Cardiac muscle cell (in vitro differentiated cells and primary cell): ENCODE results near the gene CHRD. TPM values are rescaled to one million over a fixed set of nuclear protein-coding genes. Genes with fewer than 3 reads are reported as not detected.
A peak's percentile ranks its signal among the peaks of the same experiment; 100 is the strongest.

ENCODE experiments used
- DNase-seq, 2 donors: peaks; one replicate each; pipeline versions ENCODE4 v3.0.0 to v3.0.0-alpha.2; 2010 to 2017; ENCODE audit warnings: low read depth in 1 of 2, low spot score in 1 of 2
- H3K27ac ChIP-seq: fragments of 200-600 bp; sonication (generic); 2 replicates; pipeline ENCODE4 v1.5.1; 2016
- H3K27me3 ChIP-seq: fragments of 200-600 bp; sonication (generic); 2 replicates; pipeline ENCODE4 v1.6.0; 2016; ENCODE audit warnings: control low read depth
- H3K36me3 ChIP-seq: fragments of 200-600 bp; sonication (generic); 2 replicates; pipeline ENCODE4 v1.5.1; 2016; ENCODE audit warnings: control low read depth
- H3K4me1 ChIP-seq: fragments of 200-600 bp; sonication (generic); 2 replicates; pipeline ENCODE4 v1.8.1; 2017; ENCODE audit warnings: low read depth, mild to moderate bottlenecking, mixed run types
- H3K4me3 ChIP-seq: fragments of 200-600 bp; sonication (generic); 2 replicates; pipeline ENCODE4 v1.5.1; 2016; ENCODE audit warnings: mild to moderate bottlenecking
- H3K9me3 ChIP-seq: fragments of 200-600 bp; sonication (generic); 2 replicates; pipeline ENCODE4 v1.5.1; 2017; ENCODE audit warnings: low read depth, mild to moderate bottlenecking, control low read depth
- CTCF ChIP-seq: IDR thresholded peaks from 2 replicates; pipeline ENCODE4 v1.5.1; 2012; ENCODE audit warnings: low read depth, mild to moderate bottlenecking, low read length
- polyA plus RNA-seq: library from polyadenylated mRNA; unstranded; fragments of >200 nt; fragmentation: Nextera tagmentation; extraction: Ambion mirVana; gene quantifications from 2 replicates; pipeline ENCODE4 v1.2.1, GENCODE V29; 2016
- total RNA-seq: library from RNA; depleted of rRNA; stranded (reverse); fragments of >200 nt; gene quantifications from 2 replicates; pipeline ENCODE4 v1.2.3, GENCODE V29; 2016

The CHRD gene
- total and polyA plus RNA-seq, 2 experiments from 2014 or later: 10.8 to 33.0 TPM

DNA sequence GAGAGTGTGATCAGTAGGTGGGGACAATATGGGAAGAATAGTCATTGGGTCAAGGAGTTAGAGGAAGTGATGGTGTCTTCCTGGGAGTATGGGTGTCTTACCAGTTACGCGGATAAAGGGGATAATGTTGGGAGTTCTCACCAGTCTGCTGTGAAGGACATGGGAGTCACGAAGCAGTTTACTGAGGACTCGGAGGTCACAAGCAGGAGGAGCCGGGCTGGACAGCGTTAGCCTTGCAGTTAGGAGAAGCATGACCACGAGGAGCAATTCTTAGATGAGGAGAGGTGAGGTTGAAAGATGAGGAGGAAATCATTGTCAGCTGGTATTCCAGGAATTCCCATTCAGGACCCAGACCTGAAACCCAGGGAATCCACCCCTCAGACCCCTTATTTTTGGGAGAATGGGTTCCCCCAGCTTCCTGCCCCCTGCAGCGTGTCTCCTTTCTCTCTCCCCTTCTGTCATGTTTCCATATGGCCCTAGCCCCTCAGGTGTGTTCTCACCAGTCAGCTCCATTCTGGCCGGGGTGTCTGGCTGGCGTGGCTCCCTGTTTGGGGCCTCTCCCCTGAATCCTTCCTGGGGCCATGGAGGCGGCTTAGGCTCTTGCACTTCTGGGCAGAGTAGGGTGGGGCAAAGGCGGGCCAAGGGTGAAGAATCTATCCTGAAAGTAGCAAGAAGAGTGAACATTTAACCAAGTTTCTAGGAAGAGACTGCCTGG, 4.0 kb upstream of the CHRD start:
- no peak overlapping the region for H3K27ac ChIP-seq
- peaks cover 5% of the 10 kb centered on the region for H3K27me3 ChIP-seq

GRCh38 chr3:184377374-184377773, 2.5 kb upstream of the CHRD start:
- H3K27ac ChIP-seq: no peak overlapping the region
- no peak for DNase-seq
- H3K4me1 ChIP-seq: peaks cover 5% of the 10 kb centered on the region
- H3K4me3 ChIP-seq: no peak overlapping the region
- no peak for TF ChIP-seq CTCF
- H3K36me3 ChIP-seq: no peaks in the 10 kb centered on the region
- H3K27me3 ChIP-seq: peaks cover 14% of the 10 kb centered on the region
- no peaks in the 10 kb centered on the region for H3K9me3 ChIP-seq

More for the DNA sequence above, 4.0 kb upstream of the CHRD start:
- Histone ChIP-seq H3K4me3 (no peak overlapping the region), H3K36me3 (no peaks in the 10 kb centered on the region), H3K9me3 (no peaks in the 10 kb centered on the region), H3K4me1 (peaks cover 5% of the 10 kb centered on the region)
- no peak for TF ChIP-seq CTCF
- DNase-seq: no peak

GRCh38 chr3:184377882-184378445, 1.9 kb upstream of the CHRD start, which contains the start of gene THPO:
Gene THPO (minus strand): TSS chr3:184378207. CDS start chr3:184376259, 1,948 bp downstream.
- no peak within 1 kb of the TSS for H3K27ac ChIP-seq
- DNase-seq: peak in 1 of 2 donors; percentile 53
- H3K27me3 ChIP-seq: peaks cover 14% of the 10 kb centered on the region
- no peaks in the 10 kb centered on the region for H3K36me3 ChIP-seq
- TF ChIP-seq CTCF: no peak
- H3K4me1 ChIP-seq: peaks cover 5% of the 10 kb centered on the region
- no peaks in the 10 kb centered on the region for H3K9me3 ChIP-seq
- no peak within 1 kb of the TSS for H3K4me3 ChIP-seq

GRCh38 chr3:184378651-184379357, 1.1 kb upstream of the CHRD start:
- Histone ChIP-seq H3K27me3 (peaks cover 14% of the 10 kb centered on the region), H3K9me3 (no peaks in the 10 kb centered on the region), H3K27ac (no peak overlapping the region), H3K36me3 (no peaks in the 10 kb centered on the region), H3K4me3 (no peak overlapping the region), H3K4me1 (peaks cover 5% of the 10 kb centered on the region)
- DNase-seq: no peak
- TF ChIP-seq CTCF: no peak

- H3K9me3 ChIP-seq: no peaks in the 10 kb centered on the region
- H3K4me1 ChIP-seq: peaks cover 5% of the 10 kb centered on the region
- DNase-seq: peak; percentile 51 to 83
- no peaks in the 10 kb centered on the region for H3K36me3 ChIP-seq
- no peak overlapping the region for H3K27ac ChIP-seq
- H3K4me3 ChIP-seq: peak overlapping the region; percentile 61
- TF ChIP-seq CTCF: no peak
- H3K27me3 ChIP-seq: peaks cover 14% of the 10 kb centered on the region
Observed at GRCh38 chr3:184380185-184380626, 352 bp downstream of the CHRD start.
